Measurements from ENCODE around the gene OXNAD1.

OXNAD1 gene

DNA sequence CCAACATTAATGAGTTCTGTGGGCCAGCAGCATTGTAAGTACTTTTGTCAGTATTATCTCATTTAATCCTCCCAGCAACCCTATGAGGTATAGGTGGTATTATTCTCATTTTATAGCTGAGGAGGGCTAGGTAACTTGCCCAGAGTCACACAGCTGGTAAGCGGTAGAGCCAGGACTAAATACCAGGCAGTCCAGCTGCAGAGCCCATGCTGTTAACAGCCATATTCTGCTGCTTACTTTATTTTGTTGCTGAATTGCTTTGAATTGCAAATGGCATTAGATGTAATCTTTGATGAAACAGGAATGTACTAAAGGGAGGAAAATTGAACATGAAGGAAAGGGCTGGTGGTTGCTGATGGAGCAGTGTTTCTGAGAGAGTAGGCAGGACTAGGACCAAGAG lies 19.6 kb downstream of the OXNAD1 start:
- DNase-seq: no peak

DNA sequence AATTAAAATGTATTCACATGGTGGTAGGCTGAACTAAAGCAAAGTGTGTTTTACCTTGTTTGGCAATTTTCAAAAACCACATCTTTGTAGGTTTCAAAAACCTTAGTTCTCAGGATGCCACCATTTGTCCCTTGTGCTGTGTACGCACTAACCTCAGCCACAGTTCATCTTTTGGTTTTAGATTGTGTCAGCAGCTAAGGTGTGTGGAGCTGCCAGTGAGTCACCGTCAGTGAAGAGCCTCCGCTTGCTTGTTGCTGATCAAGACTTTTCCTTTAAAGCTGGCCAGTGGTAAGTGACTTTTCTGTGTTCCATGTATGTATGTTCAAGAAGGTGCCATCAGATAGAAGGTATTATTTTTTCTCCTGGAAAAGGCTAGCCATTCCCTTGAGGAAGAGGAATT lies 21.1 kb downstream of the OXNAD1 start:
- no peak for DNase-seq

DNA sequence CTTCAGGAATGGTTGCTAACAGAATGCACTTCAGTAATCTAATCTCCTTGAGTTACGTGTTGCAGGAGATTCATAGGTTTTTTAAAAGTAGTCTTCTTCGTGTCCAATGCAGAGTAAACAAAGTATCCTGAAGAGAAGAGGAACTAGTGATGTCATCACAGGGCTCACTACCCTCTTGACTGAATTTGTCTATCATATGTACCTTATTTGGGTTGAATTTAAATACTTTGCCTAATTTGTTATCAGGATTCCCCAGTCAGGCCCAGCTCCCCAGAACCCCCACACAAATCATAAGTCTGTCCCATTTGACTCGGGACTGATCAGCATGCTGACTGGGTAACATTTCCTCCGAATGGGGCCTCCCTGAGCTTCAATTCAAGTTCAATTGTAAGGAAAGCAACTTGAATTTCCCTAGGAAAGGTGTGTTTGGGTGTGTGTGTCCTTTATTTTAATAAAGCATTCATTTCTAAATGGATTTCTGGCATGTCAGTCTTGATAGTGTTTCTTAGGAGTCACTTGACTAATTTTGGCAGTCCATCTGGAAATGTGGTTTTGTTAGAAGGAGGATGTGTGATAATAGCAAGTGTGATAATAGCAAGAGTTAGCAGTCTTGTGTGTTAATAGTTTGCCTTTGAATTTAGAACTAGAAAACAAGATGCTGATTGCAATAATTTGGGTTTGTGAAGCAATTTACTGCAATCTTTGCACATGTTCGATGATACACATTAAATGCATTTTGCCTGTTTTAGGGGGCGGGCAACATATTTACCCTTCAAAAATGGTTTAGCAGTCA lies 21.9 kb downstream of the OXNAD1 start:
- no peak for DNase-seq

DNA sequence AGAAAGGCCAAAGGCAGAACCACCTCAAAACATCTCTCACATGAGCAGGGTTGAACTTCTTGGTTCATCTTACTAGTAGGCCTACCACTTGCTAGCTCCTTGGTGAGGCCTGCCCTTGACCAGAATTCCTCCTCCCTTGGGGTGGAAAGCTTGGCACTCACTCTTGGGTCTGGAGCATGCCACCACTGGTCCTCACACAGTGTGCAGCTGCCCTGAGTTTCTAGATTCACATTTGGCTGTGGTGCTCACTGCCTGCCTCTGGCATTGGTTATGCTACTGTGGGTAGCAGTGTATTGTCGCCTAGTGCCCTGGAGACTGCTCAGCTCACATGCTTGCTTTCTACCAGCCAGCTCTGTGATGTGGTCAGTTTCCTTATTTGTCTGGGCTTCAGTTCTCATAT lies 23.7 kb downstream of the OXNAD1 start:
- no peak for DNase-seq

- DNase-seq: no peak
These were observed 24.3 kb downstream of the OXNAD1 start for GRCh38 chr3:16289144-16289889.

GRCh38 chr3:16290007-16290826 lies 25.2 kb downstream of the OXNAD1 start:
- no peak for DNase-seq

DNA sequence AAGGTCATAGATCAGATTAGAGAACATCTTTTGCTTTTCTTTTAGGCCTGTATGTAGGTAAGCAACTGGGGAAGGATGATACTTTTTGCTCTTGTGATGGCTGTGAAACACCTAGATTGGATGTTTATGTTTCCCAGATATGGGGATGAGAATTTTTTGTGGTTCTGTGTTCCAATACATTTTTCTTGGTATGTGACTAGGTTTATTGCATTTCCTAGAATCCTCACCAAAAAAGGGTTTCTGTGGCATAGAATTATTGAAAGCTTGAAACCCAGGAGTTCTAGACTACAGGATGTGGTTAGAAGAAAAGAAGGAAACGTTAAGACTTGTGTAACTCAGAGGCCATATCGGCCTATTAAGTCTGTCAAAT lies 25.8 kb downstream of the OXNAD1 start:
- DNase-seq: no peak

- no peak for DNase-seq
These were observed 29.8 kb downstream of the OXNAD1 start for GRCh38 chr3:16294844-16295243.

DNA sequence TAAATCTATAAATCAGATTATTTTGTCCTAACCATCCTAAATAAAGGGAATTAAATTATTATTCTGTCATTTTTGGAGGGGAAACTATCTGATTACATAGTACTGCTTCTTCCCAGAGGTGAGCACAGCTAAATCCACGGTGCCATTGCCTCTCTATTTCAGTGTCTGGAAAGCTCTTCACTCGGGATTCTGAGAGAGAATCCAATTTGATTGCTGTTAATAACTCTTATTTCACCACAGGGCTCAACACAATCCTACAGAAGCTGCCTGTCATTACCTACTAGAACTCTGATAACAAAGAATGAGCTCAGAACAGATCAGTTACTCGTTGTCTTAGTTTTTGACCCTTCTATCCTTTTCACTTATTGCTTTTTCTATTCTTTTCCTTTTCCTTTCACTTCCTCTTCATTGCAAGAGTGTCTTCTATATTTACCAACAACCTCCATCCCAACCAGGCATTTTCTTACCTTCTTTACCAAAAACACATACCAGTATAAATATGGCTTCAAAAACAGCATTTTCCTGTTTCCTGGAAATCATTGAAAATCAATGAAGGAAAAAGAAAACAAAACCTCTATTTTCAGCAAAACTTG lies 30.4 kb downstream of the OXNAD1 start:
- no peak for DNase-seq

GRCh38 chr3:16297997-16298885 lies 33.2 kb downstream of the OXNAD1 start:
- no peak for DNase-seq

DNA sequence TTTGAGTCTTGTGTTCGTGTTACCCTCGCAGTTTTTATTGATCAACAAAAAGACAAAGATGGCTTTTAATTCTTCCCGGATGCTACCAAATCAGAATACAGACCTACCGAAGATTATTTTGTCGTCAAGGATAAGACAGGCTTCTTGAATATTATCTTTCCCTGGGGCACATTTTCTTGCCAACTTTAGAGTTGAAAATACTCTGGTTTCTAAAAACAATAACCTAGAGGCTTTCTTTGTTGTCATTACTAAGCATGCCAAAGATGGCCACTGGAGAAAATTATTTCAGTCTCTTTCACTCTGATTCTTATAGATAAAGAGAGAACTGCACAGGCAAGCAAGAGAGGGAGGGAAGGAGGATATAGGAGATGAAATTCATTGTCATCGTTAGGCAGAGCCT lies 33.9 kb downstream of the OXNAD1 start:
- no peak for DNase-seq

GRCh38 chr3:16299746-16300145 lies 34.7 kb downstream of the OXNAD1 start:
- no peak for DNase-seq

GRCh38 chr3:16300307-16300706 lies 35.3 kb downstream of the OXNAD1 start:
- no peak for DNase-seq

GRCh38 chr3:16300881-16301359 lies 35.9 kb downstream of the OXNAD1 start:
- no peak for DNase-seq

DNA sequence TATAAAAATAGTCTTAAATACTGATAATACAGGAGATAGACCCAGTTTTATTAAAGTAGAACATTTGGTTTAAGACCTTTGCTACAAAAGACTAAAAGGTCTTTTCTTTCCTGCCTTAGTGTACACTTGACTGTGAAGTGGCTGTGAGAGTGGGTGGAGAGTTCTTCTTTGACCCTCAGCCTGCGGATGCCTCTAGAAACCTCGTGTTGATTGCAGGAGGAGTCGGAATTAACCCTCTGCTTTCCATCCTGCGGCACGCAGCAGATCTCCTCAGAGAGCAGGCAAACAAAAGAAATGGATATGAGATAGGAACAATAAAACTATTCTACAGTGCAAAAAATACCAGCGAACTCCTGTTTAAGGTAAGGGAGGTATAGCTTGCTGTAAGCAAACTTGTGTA lies 36.5 kb downstream of the OXNAD1 start:
- DNase-seq: no peak

GRCh38 chr3:16302082-16302631 lies 37.1 kb downstream of the OXNAD1 start:
- no peak for DNase-seq

- DNase-seq: no peak
These were observed 38.1 kb downstream of the OXNAD1 start for GRCh38 chr3:16303037-16303575.

GRCh38 chr3:16304061-16305010 lies 39.3 kb downstream of the OXNAD1 start:
- no peak for DNase-seq

DNA sequence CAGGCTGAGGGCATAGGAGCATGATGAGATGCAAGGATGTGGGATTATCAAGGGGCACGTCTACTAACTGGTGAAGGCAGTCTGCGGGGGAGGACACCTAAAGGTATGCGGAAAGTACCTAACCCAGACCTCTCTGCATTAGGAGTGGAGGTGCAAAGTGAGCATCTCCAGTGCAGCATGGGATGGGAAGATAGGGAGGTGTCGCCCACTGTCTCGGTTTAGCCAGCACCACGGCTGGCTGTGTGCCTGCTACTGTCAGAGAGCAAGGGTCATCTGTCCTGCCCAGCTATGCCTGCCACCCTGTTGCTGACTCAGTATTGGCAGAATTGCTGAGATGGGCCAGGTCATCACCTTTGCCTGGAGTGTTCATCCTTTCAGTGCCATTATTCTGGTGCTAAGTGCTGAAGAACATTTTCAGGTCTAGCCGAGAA lies 40.1 kb downstream of the OXNAD1 start:
- no peak for DNase-seq
